D721Med (cell line): ENCODE results near the gene TAL1.
"Not testable (repeated sequence)": the region's sequence is repeated elsewhere in the genome, so short reads cannot be mapped to it uniquely, and the experiment has no call there.

ENCODE experiments used
- DNase-seq: peaks from one replicate; pipeline ENCODE4 v3.0.0; 2011; ENCODE audit warnings: low spot score; ENCODE audit not compliant: insufficient read length
- FAIRE-seq: peaks from 2 replicates; lab custom pipeline; 2011; peaks lifted over from hg19 to GRCh38; lab: Jason Lieb, UNC
- CTCF ChIP-seq: IDR thresholded peaks from 2 replicates; pipeline ENCODE4 v1.5.1; 2012; ENCODE audit warnings: mild to moderate bottlenecking, control low read depth; ENCODE audit not compliant: insufficient read depth; ENCODE audit errors: missing control alignments

Gene TAL1

DNA sequence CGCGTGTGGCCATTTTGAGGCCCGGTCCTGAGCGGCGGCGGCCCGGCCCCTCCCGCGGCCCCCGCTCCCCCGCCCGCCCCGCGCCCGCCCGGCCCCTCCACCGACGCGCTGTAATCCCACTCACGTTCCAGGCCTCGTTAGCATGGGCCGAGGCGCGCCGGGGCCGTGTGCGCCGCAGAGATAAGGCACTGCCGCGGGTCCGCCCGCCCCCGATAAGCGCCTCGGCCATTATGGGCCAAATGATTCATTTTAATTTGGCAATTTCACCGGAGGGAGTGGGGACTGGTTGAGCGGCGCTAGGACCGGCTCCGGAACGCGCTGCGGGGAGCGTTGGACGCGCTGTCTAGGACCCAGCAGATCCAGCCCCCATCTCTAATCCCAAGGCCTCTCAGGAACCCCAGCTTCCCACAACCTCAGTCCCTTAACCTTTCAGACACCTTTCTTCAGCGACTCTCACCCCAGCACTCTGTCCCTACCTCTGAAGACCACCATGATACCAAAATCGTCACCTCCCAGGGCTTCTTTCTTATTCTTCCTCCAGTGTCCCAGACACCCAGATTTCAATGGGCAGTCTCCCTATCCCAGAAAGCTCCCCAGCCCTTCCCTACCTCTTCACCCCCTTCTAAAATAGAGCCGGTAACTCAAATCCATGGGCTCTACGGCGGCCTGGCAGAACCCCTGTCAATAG lies at the start of gene TAL1:
TSS of gene TAL1 (minus strand) at position 39 of the 688 bp plus-strand sequence. CDS start 6,337 bp downstream, outside the sequence.
- FAIRE-seq = no peak
- no peak for DNase-seq
- TF ChIP-seq CTCF = no peak

DNA sequence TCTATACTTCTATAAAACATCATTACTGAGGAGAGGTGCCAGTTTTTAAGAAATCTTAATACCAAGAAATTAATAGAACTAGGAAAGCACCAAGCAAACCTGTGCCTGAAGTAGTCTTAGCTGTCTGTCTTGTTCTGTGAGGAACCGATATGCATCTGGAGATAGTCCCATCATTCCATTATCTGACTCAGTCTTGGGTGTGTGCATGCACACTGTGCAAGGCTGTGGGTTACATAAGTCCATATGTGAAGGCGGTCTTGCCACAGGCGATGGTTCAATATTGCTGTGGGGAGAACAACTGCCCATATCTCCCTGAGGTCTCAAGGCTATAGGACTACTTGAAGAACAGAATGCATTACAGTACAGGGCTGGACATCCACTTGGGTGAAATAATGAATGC lies 48.1 kb upstream of the TAL1 start:
- FAIRE-seq (no peak), DNase-seq (no peak)
- no peak for TF ChIP-seq CTCF

DNA sequence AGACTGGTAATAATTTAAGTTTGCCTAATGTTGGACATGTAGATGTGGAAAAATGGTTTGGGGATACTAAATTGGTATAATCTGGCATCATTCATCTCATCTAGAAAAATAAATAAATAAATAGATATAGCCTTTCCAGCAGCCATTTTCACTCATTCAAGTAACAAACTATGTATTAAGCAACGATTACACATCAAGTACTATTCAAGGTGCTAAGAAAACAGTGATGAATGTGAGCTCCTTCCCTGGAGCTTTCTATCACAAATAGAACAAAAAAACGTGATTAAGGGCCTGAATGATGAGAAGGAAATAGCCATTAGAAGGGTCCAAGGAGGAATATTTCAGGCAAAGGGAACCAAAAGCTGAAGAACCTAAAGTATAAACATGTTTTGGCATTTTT lies 44.8 kb upstream of the TAL1 start:
- DNase-seq = no peak
- TF ChIP-seq CTCF = no peak
- no peak for FAIRE-seq

DNA sequence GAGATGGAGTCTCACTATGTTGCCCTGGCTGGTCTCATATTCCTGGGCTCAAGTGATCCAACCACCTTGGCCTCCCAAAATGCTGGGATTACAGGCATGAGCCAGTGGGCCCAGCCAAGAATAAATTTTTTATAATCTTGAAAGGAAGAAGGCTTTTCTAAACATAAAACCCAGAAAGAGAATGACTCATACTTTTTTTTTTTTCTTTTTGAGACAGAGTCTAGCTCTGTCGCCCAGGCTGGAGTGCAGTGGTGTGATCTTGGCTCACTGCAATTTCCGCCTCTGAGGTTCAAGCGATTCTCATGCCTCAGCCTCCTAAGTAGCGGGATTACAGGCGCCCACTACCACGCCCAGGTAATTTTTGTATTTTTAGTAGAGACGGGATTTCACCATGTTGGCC lies 43.8 kb upstream of the TAL1 start:
- not testable (repeated sequence) for DNase-seq, FAIRE-seq

DNA sequence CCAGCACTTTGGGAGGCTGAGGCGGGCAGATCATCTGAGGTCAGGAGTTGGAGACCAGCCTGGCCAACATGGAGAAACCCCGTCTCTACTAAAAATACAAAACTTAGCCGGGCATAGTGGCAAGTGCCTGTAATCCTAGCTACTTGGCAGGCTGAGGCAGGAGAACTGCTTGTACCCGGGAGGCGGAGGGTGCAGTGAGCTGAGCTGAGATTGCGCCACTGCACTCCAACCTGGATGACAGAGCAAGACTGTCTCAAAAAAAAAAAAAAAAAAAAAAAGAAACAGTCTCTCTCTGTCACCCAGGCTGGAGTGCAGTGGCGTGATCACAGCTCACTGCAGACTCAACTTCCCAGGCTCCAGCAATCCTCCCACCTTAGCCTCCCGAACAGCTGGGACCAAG lies 33.5 kb upstream of the TAL1 start:
- not testable (repeated sequence) for FAIRE-seq, DNase-seq

GRCh38 chr1:47262787-47263413 lies 30.9 kb upstream of the TAL1 start:
- FAIRE-seq (no peak), DNase-seq (no peak)
- peak; percentile 55 for TF ChIP-seq CTCF

- no peak for FAIRE-seq
- DNase-seq = no peak
- TF ChIP-seq CTCF = no peak
These were observed 25.2 kb upstream of the TAL1 start for GRCh38 chr1:47257224-47257623.

DNA sequence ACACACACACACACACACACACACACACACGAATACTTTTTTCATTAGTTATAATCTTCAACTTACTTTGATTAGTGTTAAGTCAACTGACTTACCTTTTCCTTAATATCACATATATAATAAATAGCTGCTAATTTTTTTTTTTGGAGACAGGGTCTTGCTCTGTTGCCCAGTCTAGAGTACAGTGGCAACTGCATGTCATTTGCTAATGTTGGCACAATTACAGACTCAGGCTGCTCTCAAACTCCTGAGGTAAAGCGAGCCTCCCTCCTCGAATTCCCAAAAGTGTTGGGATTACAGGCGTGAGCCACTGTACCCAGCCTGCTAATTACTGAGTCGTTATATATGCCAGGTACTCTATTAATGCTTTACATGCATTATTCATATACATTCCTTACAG lies 20.8 kb upstream of the TAL1 start:
- FAIRE-seq (no peak), DNase-seq (no peak)
- no peak for TF ChIP-seq CTCF
